Measurements from ENCODE around the gene TIMM29.
A peak's percentile ranks its signal among the peaks of the same experiment; 100 is the strongest.
"Not testable (repeated sequence)": the region's sequence is repeated elsewhere in the genome, so short reads cannot be mapped to it uniquely, and the experiment has no call there.

TIMM29 gene

GRCh38 chr19:10946958-10947657, 18.5 kb downstream of the TIMM29 start:
- DNase-seq = no peak

GRCh38 chr19:10952809-10953208, 24.2 kb downstream of the TIMM29 start:
- DNase-seq = no peak

DNA sequence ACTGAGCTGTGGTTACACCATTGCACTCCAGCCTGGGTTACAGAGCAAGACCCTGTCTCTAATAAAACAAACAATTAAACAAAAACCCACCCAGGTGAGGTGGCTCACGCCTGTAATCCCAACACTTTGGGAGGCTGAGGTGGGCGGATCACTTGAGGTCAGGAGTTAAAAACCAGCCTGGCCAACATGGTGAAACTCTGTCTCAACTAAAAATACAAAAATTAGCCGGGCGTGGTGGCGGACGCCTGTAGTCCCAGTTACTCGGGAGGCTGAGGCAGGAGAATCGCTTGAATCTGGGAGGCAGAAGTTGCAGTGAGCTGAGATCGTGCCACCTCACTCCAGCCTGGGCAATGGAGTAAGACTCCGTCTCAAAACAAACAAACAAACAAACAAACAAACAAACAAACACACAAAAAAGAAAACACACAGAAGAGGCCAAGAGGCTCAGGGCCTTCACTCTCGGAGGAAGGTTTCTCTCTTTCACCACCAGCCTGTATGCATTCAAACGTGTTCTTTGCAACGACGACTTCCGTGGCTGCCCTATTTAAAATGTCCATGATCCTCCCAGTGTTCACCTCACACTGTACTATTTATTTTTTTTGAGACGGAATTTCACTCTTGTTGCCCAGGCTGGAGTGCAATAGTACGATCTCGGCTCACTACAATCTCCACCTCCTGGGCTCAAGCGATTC, 30.8 kb downstream of the TIMM29 start:
- DNase-seq = not testable (repeated sequence)

DNA sequence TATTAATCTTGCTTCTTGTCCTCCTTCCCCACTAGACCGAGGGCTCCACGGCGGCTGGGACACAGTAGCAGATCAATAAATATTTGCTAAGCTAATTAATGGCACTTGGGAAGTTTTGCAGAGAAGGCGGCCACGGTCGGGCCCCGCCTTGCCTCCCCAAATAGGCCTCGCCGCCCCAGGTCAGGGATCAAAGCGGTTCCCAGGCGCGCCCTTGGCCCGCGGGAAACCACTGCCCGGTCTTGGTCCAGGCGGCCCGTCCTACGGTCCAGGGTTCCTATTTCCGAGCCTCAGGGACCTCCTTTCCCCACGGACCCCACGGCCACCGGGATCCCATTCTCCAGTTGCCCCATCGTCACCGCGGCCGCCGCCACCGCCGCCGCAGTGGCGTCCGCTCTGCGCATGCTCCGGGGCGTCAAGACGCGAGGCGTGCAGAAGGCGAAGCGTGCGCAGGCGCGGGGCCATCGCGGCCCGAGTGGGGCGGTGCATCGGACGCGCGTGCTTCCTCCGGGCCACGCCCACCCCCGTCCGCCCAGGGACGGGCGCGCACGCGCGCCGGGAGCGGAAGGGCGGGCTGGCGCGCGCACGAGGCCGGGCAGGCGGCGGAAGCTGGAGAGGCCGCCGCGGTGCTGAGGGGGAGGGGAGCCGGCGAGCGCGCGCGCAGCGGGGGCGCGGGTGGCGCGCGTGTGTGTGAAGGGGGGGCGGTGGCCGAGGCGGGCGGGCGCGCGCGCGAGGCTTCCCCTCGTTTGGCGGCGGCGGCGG, 31.9 kb downstream of the TIMM29 start, which contains the start of gene SMARCA4:
TSS of gene SMARCA4 (plus strand) at position 717 of the 759 bp plus-strand sequence. CDS start 23,122 bp downstream, outside the sequence.
- DNase-seq = peak; percentile 70

GRCh38 chr19:10961073-10961860, 32.7 kb downstream of the TIMM29 start:
- no peak for DNase-seq

DNA sequence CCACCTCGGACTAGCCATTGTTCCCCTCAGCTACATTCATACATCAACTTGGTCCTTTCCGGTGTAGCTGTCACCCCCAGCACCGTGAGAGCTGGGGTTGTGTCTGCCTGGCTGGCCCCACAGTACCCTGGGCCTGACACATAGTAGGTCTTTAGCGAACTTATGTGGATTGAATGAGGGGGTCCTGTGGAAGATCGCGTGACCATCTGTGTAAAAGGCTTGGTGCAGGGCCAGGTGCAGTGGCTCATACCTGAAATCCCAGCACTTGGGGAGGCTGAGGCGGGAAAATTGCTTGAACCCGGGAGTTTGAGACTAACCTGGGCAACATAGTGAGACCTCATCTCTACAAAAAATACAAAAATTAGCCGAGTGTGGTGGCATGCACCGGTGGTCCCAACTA, 34.3 kb downstream of the TIMM29 start:
- DNase-seq = no peak

- DNase-seq = no peak
Measured at GRCh38 chr19:10963865-10964264, 35.3 kb downstream of the TIMM29 start.

DNA sequence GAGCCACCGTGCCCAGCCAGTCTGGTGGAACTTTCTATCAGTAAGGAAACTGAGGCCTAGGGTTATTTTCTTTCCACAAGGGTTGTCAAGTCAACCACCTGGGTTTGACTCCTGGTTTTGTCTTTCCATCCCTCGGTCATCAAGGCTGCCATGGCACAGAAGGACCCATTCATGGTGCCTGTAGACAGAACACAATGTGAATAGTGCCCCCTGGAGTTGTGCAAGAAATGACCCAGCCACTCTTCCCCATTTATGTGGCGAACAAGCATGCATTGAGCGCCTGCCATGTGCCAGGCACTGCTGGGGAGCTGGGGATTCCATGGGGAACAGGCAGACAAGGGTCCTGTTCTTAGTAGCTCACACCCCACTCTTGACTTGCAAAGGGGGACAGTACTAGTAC, 36.3 kb downstream of the TIMM29 start:
- no peak for DNase-seq

- DNase-seq = no peak
Measured at GRCh38 chr19:10965398-10965797, 36.8 kb downstream of the TIMM29 start.

DNA sequence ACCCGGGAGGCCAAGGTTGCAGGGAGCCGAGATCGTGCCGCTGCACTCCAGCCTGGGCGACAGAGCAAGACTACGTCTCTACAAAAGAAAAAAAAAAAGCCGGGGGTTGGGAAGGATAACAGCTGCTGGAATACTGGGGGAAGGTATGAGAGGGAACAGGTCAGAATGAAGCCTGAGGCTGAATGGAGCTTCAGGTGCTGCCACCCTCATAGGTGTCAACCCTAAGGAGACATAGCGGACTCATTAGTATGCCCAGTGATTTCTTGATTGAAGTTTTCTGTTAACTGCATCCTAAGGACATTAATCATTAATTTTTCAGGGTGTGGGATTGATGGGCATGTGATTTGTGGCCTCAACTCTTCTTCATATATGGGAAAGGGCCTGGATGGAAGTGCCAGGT, 38.2 kb downstream of the TIMM29 start:
- no peak for DNase-seq

- no peak for DNase-seq
Measured at GRCh38 chr19:10968527-10969135, 40.0 kb downstream of the TIMM29 start.

GRCh38 chr19:10971107-10971726, 42.6 kb downstream of the TIMM29 start:
- DNase-seq = no peak

DNA sequence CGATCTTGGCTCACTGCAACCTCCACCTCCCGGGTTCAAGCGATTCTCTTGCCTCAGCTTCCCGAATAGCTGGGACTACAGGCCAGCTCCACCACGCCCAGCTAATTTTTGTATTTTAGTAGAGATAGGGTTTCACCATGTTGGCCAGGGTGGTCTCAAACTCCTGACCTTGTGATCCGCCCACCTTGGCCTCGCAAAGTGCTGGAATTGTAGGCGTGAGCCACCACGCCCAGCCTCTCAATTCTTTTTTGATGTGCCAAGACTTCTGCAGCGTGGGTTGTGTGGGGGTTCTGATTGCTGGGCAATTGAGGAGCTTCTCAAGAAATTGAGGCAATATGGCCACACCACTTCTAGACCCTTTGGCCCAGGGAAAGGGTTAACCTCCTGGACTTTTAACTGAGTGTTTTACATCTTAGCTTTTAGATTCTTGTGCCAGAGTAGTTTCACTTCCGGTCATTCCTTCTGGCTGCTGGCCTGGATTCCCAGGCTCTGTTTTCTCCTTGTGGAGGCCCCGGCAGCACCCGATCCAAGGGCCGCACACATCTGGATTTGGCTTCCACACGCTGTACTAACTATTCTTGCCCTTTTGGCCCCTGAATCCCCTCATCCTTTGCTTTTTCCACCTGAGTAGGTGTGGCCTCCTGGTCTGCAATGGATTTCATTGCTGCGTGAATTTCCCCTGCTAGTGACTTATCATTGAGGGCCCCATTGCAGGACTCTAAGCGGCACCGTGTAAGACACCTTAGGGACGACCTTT, 46.9 kb downstream of the TIMM29 start:
- no peak for DNase-seq

GRCh38 chr19:10976131-10976892, 47.7 kb downstream of the TIMM29 start:
- DNase-seq = no peak

- DNase-seq = no peak
Measured at GRCh38 chr19:10977742-10978092, 49.1 kb downstream of the TIMM29 start.
